ENCODE data around the gene TBCB.

TBCB gene

DNA sequence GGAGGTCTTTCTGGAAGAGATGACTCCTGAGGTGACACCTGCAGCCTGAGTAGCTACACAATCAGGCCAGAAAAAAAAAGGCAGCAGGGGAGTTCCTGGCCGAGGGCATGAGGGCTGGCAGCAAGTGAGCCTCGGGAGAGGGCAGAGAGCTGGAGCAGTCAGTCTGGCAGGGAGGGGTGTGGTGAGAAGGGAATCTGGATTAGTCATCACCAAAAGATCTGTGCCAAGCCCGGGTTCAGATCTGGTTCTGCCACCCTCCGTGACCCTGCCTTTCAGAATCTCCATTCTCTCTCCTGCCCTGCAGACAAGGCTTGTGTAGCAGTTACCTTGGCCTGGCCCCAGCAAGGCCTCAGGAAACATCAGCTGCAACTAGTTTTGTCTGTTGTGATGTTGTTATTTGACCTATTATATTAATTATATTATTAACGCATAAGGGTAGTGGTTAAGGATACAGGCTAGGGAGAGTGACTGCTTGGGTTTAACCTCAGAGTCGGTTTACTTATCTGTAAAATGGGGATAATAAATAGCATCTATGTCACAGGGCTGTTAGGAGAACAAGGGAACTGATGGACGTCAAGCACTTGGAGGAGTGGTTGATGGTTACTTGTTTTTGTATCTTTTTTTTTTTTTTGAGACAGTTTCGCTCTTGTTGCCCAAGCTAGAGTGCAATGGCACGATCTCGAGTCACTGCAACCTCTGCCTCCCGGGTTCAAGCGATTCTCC lies 21.9 kb downstream of the TBCB start:
- TF ChIP-seq ZBTB7A (IDR thresholded peaks at IDR 0.05; ENCODE audit: low read depth) (no peak), USF1 (IDR thresholded peaks at IDR 0.05) (no peak), CEBPB (IDR thresholded peaks at IDR 0.05) (no peak), EP300 (IDR thresholded peaks at IDR 0.05; ENCODE audit: borderline replicate concordance) (peak; percentile 45; the same call in 1 of the 2 replicates), TEAD4 (IDR thresholded peaks at IDR 0.05) (peak; percentile 64), CREB1 (IDR thresholded peaks at IDR 0.05; ENCODE audit: low read depth) (no peak), RAD21 (IDR thresholded peaks at IDR 0.05; ENCODE audit: low read depth) (peak; percentile 13; the same call in 1 of the 2 replicates), TAF1 (IDR thresholded peaks at IDR 0.05; ENCODE audit: low read depth) (no peak), EGR1 (IDR thresholded peaks at IDR 0.05) (no peak), MAX (IDR thresholded peaks at IDR 0.05) (peak; percentile 53), TCF12 (IDR thresholded peaks at IDR 0.05; ENCODE audit: low read depth) (peak; percentile 65), YY1 (IDR thresholded peaks at IDR 0.05; ENCODE audit: low read depth) (0 out of 2 replicates have a peak, but pooled peaks have one; percentile 31), NFIC (IDR thresholded peaks at IDR 0.05) (peak; percentile 81), FOXM1 (IDR thresholded peaks at IDR 0.05; ENCODE audit: borderline replicate concordance, low read depth) (no peak)
- TF ChIP-seq, protein P1, sequence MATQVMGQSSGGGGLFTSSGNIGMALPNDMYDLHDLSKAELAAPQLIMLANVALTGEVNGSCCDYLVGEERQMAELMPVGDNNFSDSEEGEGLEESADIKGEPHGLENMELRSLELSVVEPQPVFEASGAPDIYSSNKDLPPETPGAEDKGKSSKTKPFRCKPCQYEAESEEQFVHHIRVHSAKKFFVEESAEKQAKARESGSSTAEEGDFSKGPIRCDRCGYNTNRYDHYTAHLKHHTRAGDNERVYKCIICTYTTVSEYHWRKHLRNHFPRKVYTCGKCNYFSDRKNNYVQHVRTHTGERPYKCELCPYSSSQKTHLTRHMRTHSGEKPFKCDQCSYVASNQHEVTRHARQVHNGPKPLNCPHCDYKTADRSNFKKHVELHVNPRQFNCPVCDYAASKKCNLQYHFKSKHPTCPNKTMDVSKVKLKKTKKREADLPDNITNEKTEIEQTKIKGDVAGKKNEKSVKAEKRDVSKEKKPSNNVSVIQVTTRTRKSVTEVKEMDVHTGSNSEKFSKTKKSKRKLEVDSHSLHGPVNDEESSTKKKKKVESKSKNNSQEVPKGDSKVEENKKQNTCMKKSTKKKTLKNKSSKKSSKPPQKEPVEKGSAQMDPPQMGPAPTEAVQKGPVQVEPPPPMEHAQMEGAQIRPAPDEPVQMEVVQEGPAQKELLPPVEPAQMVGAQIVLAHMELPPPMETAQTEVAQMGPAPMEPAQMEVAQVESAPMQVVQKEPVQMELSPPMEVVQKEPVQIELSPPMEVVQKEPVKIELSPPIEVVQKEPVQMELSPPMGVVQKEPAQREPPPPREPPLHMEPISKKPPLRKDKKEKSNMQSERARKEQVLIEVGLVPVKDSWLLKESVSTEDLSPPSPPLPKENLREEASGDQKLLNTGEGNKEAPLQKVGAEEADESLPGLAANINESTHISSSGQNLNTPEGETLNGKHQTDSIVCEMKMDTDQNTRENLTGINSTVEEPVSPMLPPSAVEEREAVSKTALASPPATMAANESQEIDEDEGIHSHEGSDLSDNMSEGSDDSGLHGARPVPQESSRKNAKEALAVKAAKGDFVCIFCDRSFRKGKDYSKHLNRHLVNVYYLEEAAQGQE (IDR thresholded peaks at IDR 0.05; ENCODE audit: low read depth) = no peak

GRCh38 chr19:36139120-36139472 lies 23.8 kb downstream of the TBCB start:
- TF ChIP-seq CREB1 (IDR thresholded peaks at IDR 0.05; ENCODE audit: low read depth) (no peak), YY1 (IDR thresholded peaks at IDR 0.05; ENCODE audit: low read depth) (no peak), ZBTB7A (IDR thresholded peaks at IDR 0.05; ENCODE audit: low read depth) (no peak), CEBPB (IDR thresholded peaks at IDR 0.05) (no peak)
- TF ChIP-seq, protein P1 (IDR thresholded peaks at IDR 0.05; ENCODE audit: low read depth) = no peak

- TF ChIP-seq RAD21 (IDR thresholded peaks at IDR 0.05; ENCODE audit: low read depth) (no peak), ZBTB7A (IDR thresholded peaks at IDR 0.05; ENCODE audit: low read depth) (peak; percentile 98), USF1 (IDR thresholded peaks at IDR 0.05) (peak; percentile 13; the same call in 1 of the 2 replicates), EGR1 (IDR thresholded peaks at IDR 0.05) (0 out of 2 replicates have a peak, but pooled peaks have one; percentile 51), MAX (IDR thresholded peaks at IDR 0.05) (peak; percentile 32; the same call in 1 of the 2 replicates), CEBPB (IDR thresholded peaks at IDR 0.05) (no peak; the same call in 1 of the 2 replicates), FOXM1 (IDR thresholded peaks at IDR 0.05; ENCODE audit: borderline replicate concordance, low read depth) (no peak), NFIC (IDR thresholded peaks at IDR 0.05) (0 out of 2 replicates have a peak, but pooled peaks have one; percentile 32), EP300 (IDR thresholded peaks at IDR 0.05; ENCODE audit: borderline replicate concordance) (peak; percentile 30; the same call in 1 of the 2 replicates), TAF1 (IDR thresholded peaks at IDR 0.05; ENCODE audit: low read depth) (peak; percentile 90), TCF12 (IDR thresholded peaks at IDR 0.05; ENCODE audit: low read depth) (peak; percentile 61), YY1 (IDR thresholded peaks at IDR 0.05; ENCODE audit: low read depth) (peak; percentile 67)
- TF ChIP-seq, protein P1 (IDR thresholded peaks at IDR 0.05; ENCODE audit: low read depth) = no peak
Observed at GRCh38 chr19:36139473-36140303, 24.4 kb downstream of the TBCB start, which contains the start of gene CAPNS1. Gene CAPNS1, plus strand, starts transcription at chr19:36140066. Its CDS starts 946 bp downstream, at chr19:36141012.

Data from Ishikawa (cell line).